GM19397 (cell line): Measurements from ENCODE around the gene ZNF708.
A peak's percentile ranks its signal among the peaks of the same experiment; 100 is the strongest.
"Not testable (repeated sequence)": the region's sequence is repeated elsewhere in the genome, so short reads cannot be mapped to it uniquely, and the experiment has no call there.

ENCODE experiments used
- ATAC-seq: cut with Tn5 transposase; IDR thresholded peaks from one replicate; pipeline ENCODE4 v1.9.1; 2021; ENCODE audit warnings: mild to moderate bottlenecking, moderate library complexity; ENCODE audit not compliant: unreplicated experiment

ZNF708 gene

GRCh38 chr19:21328885-21329605 is at the start of gene ZNF708:
Gene ZNF708 (minus strand): TSS chr19:21329410. CDS start chr19:21329212, 198 bp downstream.
- ATAC-seq: peak; percentile 99

GRCh38 chr19:21362291-21362690 is 33.1 kb upstream of the ZNF708 start:
- no peak for ATAC-seq

- peak; percentile 96 for ATAC-seq
Observed at GRCh38 chr19:21358768-21359451, 29.7 kb upstream of the ZNF708 start, which contains the start of gene ZNF738. Gene ZNF738 (plus strand): TSS chr19:21359000. CDS start chr19:21359141, 141 bp downstream.

- ATAC-seq: no peak
Observed at GRCh38 chr19:21352830-21353229, 23.6 kb upstream of the ZNF708 start.

- ATAC-seq: not testable (repeated sequence)
Observed at GRCh38 chr19:21344841-21345240, 15.6 kb upstream of the ZNF708 start.

- no peak for ATAC-seq
Observed at GRCh38 chr19:21335721-21336120, 6.5 kb upstream of the ZNF708 start.

- ATAC-seq: no peak
Observed at GRCh38 chr19:21328406-21328805, 804 bp downstream of the ZNF708 start.

- no peak for ATAC-seq
Observed at GRCh38 chr19:21326169-21326568, 3.0 kb downstream of the ZNF708 start.

GRCh38 chr19:21323000-21323399 is 6.2 kb downstream of the ZNF708 start:
- ATAC-seq: no peak

- ATAC-seq: no peak
Observed at GRCh38 chr19:21322528-21322927, 6.7 kb downstream of the ZNF708 start.

GRCh38 chr19:21321996-21322395 is 7.2 kb downstream of the ZNF708 start:
- ATAC-seq: no peak

- no peak for ATAC-seq
Observed at GRCh38 chr19:21321134-21321533, 8.1 kb downstream of the ZNF708 start.

GRCh38 chr19:21317821-21318220 is 11.4 kb downstream of the ZNF708 start:
- no peak for ATAC-seq

GRCh38 chr19:21314676-21315075 is 14.5 kb downstream of the ZNF708 start:
- ATAC-seq: no peak

- not testable (repeated sequence) for ATAC-seq
Observed at GRCh38 chr19:21312807-21313206, 16.4 kb downstream of the ZNF708 start.

- no peak for ATAC-seq
Observed at GRCh38 chr19:21308773-21309172, 20.4 kb downstream of the ZNF708 start.

- ATAC-seq: not testable (repeated sequence)
Observed at GRCh38 chr19:21306881-21307479, 22.2 kb downstream of the ZNF708 start.

GRCh38 chr19:21293768-21294167 is 35.4 kb downstream of the ZNF708 start:
- ATAC-seq: not testable (repeated sequence)

- ATAC-seq: no peak
Observed at GRCh38 chr19:21269813-21270212, 59.4 kb downstream of the ZNF708 start.

- no peak for ATAC-seq
Observed at GRCh38 chr19:21264891-21265290, 64.3 kb downstream of the ZNF708 start.

GRCh38 chr19:21264416-21264815 is 64.8 kb downstream of the ZNF708 start:
- no peak for ATAC-seq
